K562 (cell line): Measurements from ENCODE around the gene GOLT1A.

Experiments used
- ATF6 ChIP-seq: sonication (generic); formaldehyde crosslinking; IDR thresholded peaks from 2 replicates; pipeline ENCODE4 v1.4.0; 2020; ENCODE audit warnings: mild to moderate bottlenecking, missing genetic modification reagents
- ELK1 ChIP-seq: sonication (generic); formaldehyde crosslinking; IDR thresholded peaks from 2 replicates; pipeline ENCODE4 v1.8.1; 2022; ENCODE audit warnings: missing genetic modification reagents
- JUN ChIP-seq, 2 experiments: sonication (generic) in 1 of 2; formaldehyde crosslinking in 1 of 2; IDR thresholded peaks; 2 replicates each; pipeline versions ENCODE4 v1.6.1 to v1.8.0; 2012 to 2022; ENCODE audit warnings: borderline replicate concordance in 2 of 2, mild to moderate bottlenecking in 2 of 2, improper control_type of control experiment in 1 of 2, low read depth in 1 of 2, low read length in 1 of 2, missing genetic modification reagents in 1 of 2
- MNT ChIP-seq, 2 experiments: fragments of 450-650 bp; conservative IDR thresholded peaks; 2 replicates each; pipeline ENCODE4 v1.6.1; 2017; ENCODE audit warnings: mild to moderate bottlenecking in 2 of 2, moderate library complexity in 2 of 2
- POLR2AphosphoS5 ChIP-seq: IDR thresholded peaks from 2 replicates; pipeline ENCODE4 v1.6.1; 2011; ENCODE audit warnings: mild to moderate bottlenecking, low read depth, low read length, moderate library complexity; ENCODE audit not compliant: control insufficient read depth, insufficient read depth
- SRSF3 ChIP-seq: fragments of 200-400 bp; formaldehyde crosslinking; IDR thresholded peaks from 2 replicates; pipeline ENCODE4 v1.6.1; 2016; ENCODE audit warnings: mild to moderate bottlenecking, low read length, moderate library complexity; ENCODE audit not compliant: insufficient read depth
- STAT5A ChIP-seq: IDR thresholded peaks from 2 replicates; pipeline ENCODE4 v1.6.1; 2012; ENCODE audit warnings: low read length, inconsistent platforms, borderline replicate concordance
- TCF7 ChIP-seq: sonication (generic); IDR thresholded peaks from 2 replicates; pipeline ENCODE4 v1.6.1; 2016; ENCODE audit warnings: antibody characterized with exemption, borderline replicate concordance
- ZNF23 ChIP-seq: fragments of 250-450 bp; sonication (Bioruptor Pico); IDR thresholded peaks from 2 replicates; pipeline ENCODE4 v1.4.0; 2020; ENCODE audit warnings: mild to moderate bottlenecking
- ZNF274 ChIP-seq: IDR thresholded peaks from 2 replicates; pipeline ENCODE4 v1.6.1; 2011; ENCODE audit warnings: low read depth, mild to moderate bottlenecking, low read length, moderate library complexity, borderline replicate concordance
- ZZZ3 ChIP-seq: fragments of 450-650 bp; IDR thresholded peaks from 2 replicates; pipeline ENCODE4 v1.6.1; 2016; ENCODE audit warnings: antibody characterized with exemption, mild to moderate bottlenecking, moderate library complexity
- TF ChIP-seq, protein P1 (sequence below), 3 experiments: IDR thresholded peaks in 2 of 3; conservative IDR thresholded peaks in 1 of 3; 2 replicates each; pipeline ENCODE4 v1.5.1; 2011 to 2012; ENCODE audit warnings: low read length in 3 of 3, mild to moderate bottlenecking in 3 of 3, control low read depth in 2 of 3, improper control_type of control experiment in 1 of 3, inconsistent platforms in 1 of 3, low read depth in 1 of 3, mixed read lengths in 1 of 3, moderate library complexity in 1 of 3; ENCODE audit not compliant: insufficient read depth in 2 of 3

DNA sequence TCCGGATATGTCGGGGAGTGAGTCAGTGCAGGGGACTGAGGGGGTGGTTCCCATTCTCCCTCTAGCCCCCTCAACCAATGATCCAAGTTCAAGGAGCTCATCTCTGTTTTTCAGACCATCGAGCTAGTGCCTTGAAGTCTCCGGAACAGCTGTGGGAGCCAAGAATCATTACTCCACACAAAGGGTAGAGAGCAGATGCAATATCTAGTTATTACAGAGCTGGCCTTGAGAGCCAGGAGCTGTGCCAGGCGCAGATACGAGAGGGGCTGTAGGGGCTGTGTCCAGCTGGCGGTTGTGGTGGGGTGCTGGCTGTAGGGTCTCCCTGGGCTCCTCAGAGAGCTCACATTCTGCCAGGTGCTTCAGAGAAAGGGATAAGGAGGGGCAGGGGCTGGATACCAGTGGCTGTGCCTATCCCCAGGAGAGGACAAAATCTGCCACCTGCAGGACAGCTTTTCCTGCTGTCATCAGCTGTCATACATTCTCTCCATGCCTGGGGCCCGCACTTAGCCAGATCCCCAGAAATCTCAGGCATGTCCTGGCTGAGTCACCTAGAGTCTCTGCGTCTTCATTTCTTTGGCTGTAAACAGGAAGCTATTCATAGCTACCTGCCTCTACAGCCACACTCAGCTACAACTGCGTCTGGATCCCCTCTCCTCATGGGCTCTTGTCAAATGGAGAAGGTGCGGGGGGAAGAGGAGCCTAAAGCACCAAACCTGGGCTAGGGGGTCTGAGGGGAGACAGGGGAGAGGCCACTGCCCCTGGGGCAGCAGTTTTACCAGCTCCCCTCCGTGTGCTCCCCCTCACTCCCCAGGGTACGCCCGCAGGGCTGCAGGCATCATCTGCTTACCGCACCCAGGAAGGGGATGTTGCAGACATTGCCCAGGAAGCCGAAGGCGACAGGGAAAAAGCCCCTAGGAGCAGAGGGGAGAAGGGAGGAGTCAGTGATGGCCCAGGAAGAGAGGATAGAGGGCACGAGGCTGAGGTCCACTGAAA is 15.1 kb downstream of the GOLT1A start:
- TF ChIP-seq, protein P1, sequence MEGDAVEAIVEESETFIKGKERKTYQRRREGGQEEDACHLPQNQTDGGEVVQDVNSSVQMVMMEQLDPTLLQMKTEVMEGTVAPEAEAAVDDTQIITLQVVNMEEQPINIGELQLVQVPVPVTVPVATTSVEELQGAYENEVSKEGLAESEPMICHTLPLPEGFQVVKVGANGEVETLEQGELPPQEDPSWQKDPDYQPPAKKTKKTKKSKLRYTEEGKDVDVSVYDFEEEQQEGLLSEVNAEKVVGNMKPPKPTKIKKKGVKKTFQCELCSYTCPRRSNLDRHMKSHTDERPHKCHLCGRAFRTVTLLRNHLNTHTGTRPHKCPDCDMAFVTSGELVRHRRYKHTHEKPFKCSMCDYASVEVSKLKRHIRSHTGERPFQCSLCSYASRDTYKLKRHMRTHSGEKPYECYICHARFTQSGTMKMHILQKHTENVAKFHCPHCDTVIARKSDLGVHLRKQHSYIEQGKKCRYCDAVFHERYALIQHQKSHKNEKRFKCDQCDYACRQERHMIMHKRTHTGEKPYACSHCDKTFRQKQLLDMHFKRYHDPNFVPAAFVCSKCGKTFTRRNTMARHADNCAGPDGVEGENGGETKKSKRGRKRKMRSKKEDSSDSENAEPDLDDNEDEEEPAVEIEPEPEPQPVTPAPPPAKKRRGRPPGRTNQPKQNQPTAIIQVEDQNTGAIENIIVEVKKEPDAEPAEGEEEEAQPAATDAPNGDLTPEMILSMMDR (IDR thresholded peaks at IDR 0.05 in 2 of 3, conservative IDR thresholded peaks at IDR 0.05 in 1 of 3; ENCODE audit: insufficient read depth in 2 of 3, low read depth in 1 of 3, low read length in 3 of 3) = peak in 1 of 3 experiments; percentile 50; a peak in 2 of 6 replicates
- TF ChIP-seq TCF7 (no peak), ELK1 (CRISPR knock-in tag) (no peak), STAT5A (no peak), ZZZ3 (no peak), ATF6 (CRISPR knock-in tag) (no peak), ZNF274 (no peak), POLR2AphosphoS5 (no peak), MNT (conservative IDR thresholded peaks at IDR 0.05) (no peak), JUN (IDR thresholded peaks at IDR 0.05; ENCODE audit: borderline replicate concordance, low read depth, low read length) (no peak), JUN (CRISPR knock-in tag; IDR thresholded peaks at IDR 0.05; ENCODE audit: borderline replicate concordance) (no peak), SRSF3 (no peak), ZNF23 (CRISPR knock-in tag) (no peak)
